IPS-NIHi7 (cell line): ENCODE measurements around the gene IL12RB2.

Experiments used
- DNase-seq: peaks from one replicate; pipeline ENCODE4 v3.0.0; 2012; ENCODE audit warnings: mixed read lengths; ENCODE audit errors: extremely low spot score

The IL12RB2 gene

GRCh38 chr1:67313934-67314671 lies 6.4 kb downstream of the IL12RB2 start:
- DNase-seq = no peak

- DNase-seq = peak; percentile 55
Observed at GRCh38 chr1:67314696-67315095, 7.0 kb downstream of the IL12RB2 start.

GRCh38 chr1:67316180-67316902 lies 8.7 kb downstream of the IL12RB2 start:
- DNase-seq = no peak

GRCh38 chr1:67316918-67317317 lies 9.2 kb downstream of the IL12RB2 start:
- no peak for DNase-seq

GRCh38 chr1:67317803-67318202 lies 10.1 kb downstream of the IL12RB2 start:
- DNase-seq = no peak

GRCh38 chr1:67322442-67322841 lies 14.8 kb downstream of the IL12RB2 start:
- DNase-seq = no peak

- DNase-seq = no peak
Observed at GRCh38 chr1:67323087-67323486, 15.4 kb downstream of the IL12RB2 start.

- no peak for DNase-seq
Observed at GRCh38 chr1:67324068-67324467, 16.4 kb downstream of the IL12RB2 start.

- DNase-seq = no peak
Observed at GRCh38 chr1:67327864-67328466, 20.3 kb downstream of the IL12RB2 start.

- no peak for DNase-seq
Observed at GRCh38 chr1:67332653-67333529, 25.2 kb downstream of the IL12RB2 start.

GRCh38 chr1:67333603-67334002 lies 25.9 kb downstream of the IL12RB2 start:
- DNase-seq = no peak

- DNase-seq = no peak
Observed at GRCh38 chr1:67335411-67335810, 27.7 kb downstream of the IL12RB2 start.

- no peak for DNase-seq
Observed at GRCh38 chr1:67336157-67336556, 28.5 kb downstream of the IL12RB2 start.

- DNase-seq = no peak
Observed at GRCh38 chr1:67336783-67337182, 29.1 kb downstream of the IL12RB2 start.

GRCh38 chr1:67338642-67339041 lies 31.0 kb downstream of the IL12RB2 start:
- DNase-seq = no peak

GRCh38 chr1:67339623-67340343 lies 32.1 kb downstream of the IL12RB2 start:
- no peak for DNase-seq

GRCh38 chr1:67342076-67342890 lies 34.6 kb downstream of the IL12RB2 start:
- peak; percentile 69 for DNase-seq

- no peak for DNase-seq
Observed at GRCh38 chr1:67345556-67345955, 37.9 kb downstream of the IL12RB2 start.

GRCh38 chr1:67346982-67347381 lies 39.3 kb downstream of the IL12RB2 start:
- no peak for DNase-seq
